Keratinocyte (primary cell): ENCODE results near the gene IL11. TPM values are rescaled to one million over a fixed set of nuclear protein-coding genes. Genes with fewer than 3 reads are reported as not detected.

Experiments
- DNase-seq: peaks from one replicate; pipeline ENCODE4 v3.0.0-alpha.2; 2011; ENCODE audit warnings: low read depth, missing footprints, low spot score
- FAIRE-seq: peaks from 2 replicates; lab custom pipeline; 2011; peaks lifted over from hg19 to GRCh38; lab: Jason Lieb, UNC
- H2AFZ ChIP-seq: 2 replicates; pipeline ENCODE4 v1.6.0; 2012; ENCODE audit warnings: low read length, control low read depth, inconsistent platforms; ENCODE audit not compliant: control insufficient read depth
- H3K27ac ChIP-seq: 2 replicates; pipeline ENCODE4 v1.5.1; 2011; ENCODE audit warnings: low read length; ENCODE audit not compliant: control insufficient read depth, insufficient read depth
- H3K27me3 ChIP-seq: 3 replicates; pipeline ENCODE4 v1.6.0; 2011; ENCODE audit warnings: low read length; ENCODE audit not compliant: control insufficient read depth, insufficient read depth; ENCODE audit errors: extremely low read depth
- H3K36me3 ChIP-seq, 2 experiments: 2 replicates in 1 of 2; 3 replicates in 1 of 2; pipeline ENCODE4 v1.5.1; 2011; ENCODE audit warnings: low read length in 2 of 2, mild to moderate bottlenecking in 1 of 2; ENCODE audit not compliant: control insufficient read depth in 2 of 2, insufficient read depth in 2 of 2; ENCODE audit errors: extremely low read depth in 1 of 2
- H3K4me1 ChIP-seq: 3 replicates; pipeline ENCODE4 v1.5.1; 2011; ENCODE audit warnings: low read length; ENCODE audit not compliant: control insufficient read depth, insufficient read depth; ENCODE audit errors: extremely low read depth
- H3K4me2 ChIP-seq: 3 replicates; pipeline ENCODE4 v1.6.0; 2011; ENCODE audit warnings: low read depth, low read length; ENCODE audit not compliant: control insufficient read depth, insufficient read depth; ENCODE audit errors: extremely low read depth
- H3K4me3 ChIP-seq, 3 experiments: fragments of 200-600 bp in 1 of 3; sonication (generic) in 1 of 3; 2 replicates in 2 of 3; 3 replicates in 1 of 3; pipeline ENCODE4 v1.5.1; 2011 to 2016; ENCODE audit warnings: low read length in 3 of 3, mild to moderate bottlenecking in 3 of 3, control low read depth in 2 of 3, inconsistent platforms in 1 of 3, low read depth in 1 of 3, mixed read lengths in 1 of 3, mixed run types in 1 of 3, moderate library complexity in 1 of 3; ENCODE audit not compliant: control insufficient read depth in 2 of 3, insufficient read depth in 2 of 3; ENCODE audit errors: extremely low read depth in 1 of 3
- H3K79me2 ChIP-seq: 2 replicates; pipeline ENCODE4 v1.6.0; 2012; ENCODE audit warnings: low read length; ENCODE audit not compliant: control insufficient read depth, insufficient read depth
- H3K9ac ChIP-seq: 3 replicates; pipeline ENCODE4 v1.6.0; 2011; ENCODE audit warnings: low read length; ENCODE audit not compliant: control insufficient read depth, insufficient read depth; ENCODE audit errors: extremely low read depth
- H3K9me1 ChIP-seq: 3 replicates; pipeline ENCODE4 v1.6.0; 2011; ENCODE audit warnings: low read length; ENCODE audit not compliant: control insufficient read depth, insufficient read depth; ENCODE audit errors: extremely low read depth
- H3K9me3 ChIP-seq: 2 replicates; pipeline ENCODE4 v1.5.1; 2012; ENCODE audit warnings: low read depth, low read length; ENCODE audit not compliant: control insufficient read depth
- H4K20me1 ChIP-seq: 3 replicates; pipeline ENCODE4 v1.6.0; 2011; ENCODE audit warnings: low read length; ENCODE audit not compliant: control insufficient read depth, insufficient read depth; ENCODE audit errors: extremely low read depth
- CTCF ChIP-seq, 3 experiments: IDR thresholded peaks in 1 of 3; conservative IDR thresholded peaks in 1 of 3; optimal IDR thresholded peaks in 1 of 3; 2 replicates in 2 of 3; 3 replicates in 1 of 3; pipeline versions ENCODE3 to v1.5.1; 2011; ENCODE audit warnings: low read length in 3 of 3, mild to moderate bottlenecking in 3 of 3, moderate library complexity in 2 of 3, control low read depth in 1 of 3, inconsistent platforms in 1 of 3; ENCODE audit not compliant: insufficient read depth in 2 of 3; ENCODE audit errors: extremely low read depth in 1 of 3
- EZH2 ChIP-seq: IDR thresholded peaks from one replicate; pipeline ENCODE4 v1.6.1; 2012; ENCODE audit warnings: inconsistent platforms, mild to moderate bottlenecking, low read length, moderate library complexity
- dilution Hi-C: fragments of 300-500 bp; cut with MboI; formaldehyde crosslinking; loops from one replicate; pipeline ENCODE4 v1.7.0; 2020; ENCODE audit warnings: low sequenced_read_pairs; ENCODE audit not compliant: extremely low pct_ligation_motif_present
- polyA plus RNA-seq, 5 experiments: library from polyadenylated mRNA; depleted of rRNA in 3 of 5; stranded (reverse) in 3 of 5; stranded (forward) in 1 of 5; unstranded in 1 of 5; fragments of >200 nt; gene quantifications; 1 replicate in 1 of 5; 2 replicates in 3 of 5; 3 replicates in 1 of 5; pipeline versions ENCODE4 v1.2.1 to v1.2.3, GENCODE V29; 2011 to 2012; ENCODE audit warnings: missing spikeins in 2 of 5, low read depth in 1 of 5, low replicate concordance in 1 of 5

Gene IL11
- polyA plus RNA-seq, 1 donor (not counting 4 experiments of a cell fraction or from before 2014, with no cell fraction given), result 2.2 TPM

DNA sequence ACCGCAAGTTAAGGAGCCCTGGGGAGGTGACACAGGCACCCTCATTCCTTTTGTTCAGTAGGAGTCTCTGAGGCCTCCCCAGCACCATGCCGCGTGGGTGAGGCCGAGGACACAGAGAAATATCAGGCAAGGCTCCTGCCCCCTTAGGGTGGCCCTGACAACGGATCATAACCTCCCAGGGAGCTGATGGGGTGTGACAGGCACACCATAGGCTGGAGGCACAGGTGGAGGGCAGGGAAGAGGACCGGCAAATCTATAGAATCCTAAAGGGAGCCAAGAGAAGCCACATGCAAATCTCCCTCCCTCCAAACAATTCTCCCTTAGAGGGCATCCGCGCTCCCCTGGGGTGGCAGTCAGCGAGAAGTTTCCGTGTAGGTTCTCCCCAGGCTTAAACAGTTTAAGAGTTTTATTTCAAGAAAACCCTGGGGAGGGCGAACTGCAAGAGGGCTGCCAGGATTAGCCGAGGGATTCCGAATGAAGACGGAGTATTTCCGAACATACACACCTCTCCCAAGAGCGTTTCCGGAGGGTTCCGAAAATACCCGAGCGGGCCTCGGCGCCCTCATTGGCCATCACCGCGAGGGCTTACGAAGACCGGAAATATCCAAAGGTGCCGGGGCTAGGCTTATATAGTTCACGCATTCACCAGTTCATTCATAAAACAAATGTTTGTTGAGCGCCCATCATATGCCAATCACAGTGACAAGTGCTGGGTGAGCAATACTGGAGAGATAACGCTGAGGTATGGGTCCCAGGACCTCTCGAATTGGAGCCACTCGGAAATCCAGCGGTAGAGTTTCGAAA is 14.9 kb upstream of the IL11 start:
- peaks cover 33% of the 10 kb centered on the region for H4K20me1 ChIP-seq
- peaks cover 25% of the 10 kb centered on the region for H3K4me1 ChIP-seq
- dilution Hi-C loops, result no loop called here
- DNase-seq (peak; percentile 73), FAIRE-seq (no peak)
- H3K9me1 ChIP-seq, result peaks cover 12% of the 10 kb centered on the region
- H3K9ac ChIP-seq, result peak overlapping the region; percentile 92
- H3K36me3 ChIP-seq, result peaks cover 27 to 35% of the 10 kb centered on the region in 2 experiments
- H3K27ac ChIP-seq, result peak overlapping the region; percentile 95
- H2AFZ ChIP-seq, result peak overlapping the region; percentile 98
- peak overlapping the region; percentile 93 for H3K4me2 ChIP-seq
- H3K27me3 ChIP-seq, result no peaks in the 10 kb centered on the region
- H3K79me2 ChIP-seq, result peaks cover 48% of the 10 kb centered on the region
- no peaks in the 10 kb centered on the region for H3K9me3 ChIP-seq
- H3K4me3 ChIP-seq, result peak overlapping the region; percentile 76 to 97 (median 77)
- TF ChIP-seq EZH2 (no peak), CTCF (optimal IDR thresholded peaks at IDR 0.05 in 1 of 3, IDR thresholded peaks at IDR 0.05 in 1 of 3, conservative IDR thresholded peaks at IDR 0.05 in 1 of 3; ENCODE audit: extremely low read depth in 1 of 3, insufficient read depth in 2 of 3, low read length in 3 of 3) (no peak)

DNA sequence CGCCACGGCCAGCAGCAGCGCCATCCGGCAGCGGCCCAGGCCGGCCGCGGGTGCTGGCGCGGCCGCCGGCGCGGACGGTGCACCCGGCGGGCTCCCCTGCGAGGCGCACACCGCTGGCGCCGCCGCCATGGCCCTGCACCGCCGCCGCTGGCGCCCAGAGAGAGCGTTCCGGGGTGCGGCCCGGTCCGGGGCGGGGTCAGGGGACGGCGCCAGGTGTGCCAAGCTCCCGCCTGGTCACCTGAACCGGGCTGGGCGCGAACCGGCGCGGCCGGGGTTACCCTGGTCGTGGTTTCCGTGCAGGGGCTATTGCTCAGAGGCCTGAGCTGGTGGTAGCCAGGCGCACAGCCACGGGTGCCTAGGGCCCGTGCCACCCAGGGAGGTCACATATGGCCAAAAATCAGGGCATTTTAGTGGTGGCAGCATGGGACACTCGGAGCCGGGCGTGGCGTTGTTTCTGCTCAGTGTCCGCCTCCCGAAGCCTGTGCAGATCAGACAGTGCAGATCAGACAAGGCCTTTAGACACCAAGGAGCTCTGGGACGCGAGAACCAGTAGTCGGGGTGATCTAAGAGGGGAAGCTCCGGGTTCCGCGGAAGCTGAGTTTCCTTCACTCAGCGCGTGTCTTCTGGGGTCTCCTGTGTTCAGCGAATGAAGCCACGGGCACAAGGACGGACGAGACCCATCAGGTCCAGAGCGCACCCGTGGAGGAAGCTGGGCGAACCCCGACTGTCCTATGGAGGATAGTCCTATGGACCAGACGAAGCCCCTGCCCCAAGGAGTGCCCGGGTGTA is 14.1 kb upstream of the IL11 start, which contains the start of gene TMEM238:
TMEM238 (minus strand) TSS at position 162 of the 789 bp plus-strand sequence; CDS start at position 129, 33 bp downstream.
- Histone ChIP-seq H3K4me2 (peak within 1 kb of the TSS; percentile 93), H4K20me1 (peaks cover 31% of the 10 kb centered on the region), H3K27ac (peak within 1 kb of the TSS; percentile 95), H3K9me1 (peaks cover 12% of the 10 kb centered on the region), H3K36me3 (peaks cover 21 to 34% of the 10 kb centered on the region in 2 experiments), H3K79me2 (peaks cover 41% of the 10 kb centered on the region), H3K27me3 (no peaks in the 10 kb centered on the region), H3K9me3 (no peaks in the 10 kb centered on the region), H3K4me1 (peaks cover 25% of the 10 kb centered on the region), H2AFZ (peak within 1 kb of the TSS; percentile 87), H3K4me3 (peak within 1 kb of the TSS; percentile 76 to 97 (median 77)), H3K9ac (peak within 1 kb of the TSS; percentile 92)
- no peak for FAIRE-seq
- DNase-seq, result no peak
- TF ChIP-seq CTCF (optimal IDR thresholded peaks at IDR 0.05 in 1 of 3, IDR thresholded peaks at IDR 0.05 in 1 of 3, conservative IDR thresholded peaks at IDR 0.05 in 1 of 3; ENCODE audit: extremely low read depth in 1 of 3, insufficient read depth in 2 of 3, low read length in 3 of 3), result no peak
- TF ChIP-seq EZH2, result no peak
- dilution Hi-C loops, result no loop called here
